DMS153 treated with DMSO at 0.1 percent for 48 hours (cell line): ENCODE results near the gene FAM234B.
A peak's percentile ranks its signal among the peaks of the same experiment; 100 is the strongest.

Experiments
- DNase-seq: peaks from one replicate; lab custom pipeline; 2025; ENCODE audit not compliant: unreplicated experiment; lab: John Stamatoyannopoulos, UW

The FAM234B gene

GRCh38 chr12:13090054-13090453, 45.9 kb downstream of the FAM234B start:
- DNase-seq, result no peak

DNA sequence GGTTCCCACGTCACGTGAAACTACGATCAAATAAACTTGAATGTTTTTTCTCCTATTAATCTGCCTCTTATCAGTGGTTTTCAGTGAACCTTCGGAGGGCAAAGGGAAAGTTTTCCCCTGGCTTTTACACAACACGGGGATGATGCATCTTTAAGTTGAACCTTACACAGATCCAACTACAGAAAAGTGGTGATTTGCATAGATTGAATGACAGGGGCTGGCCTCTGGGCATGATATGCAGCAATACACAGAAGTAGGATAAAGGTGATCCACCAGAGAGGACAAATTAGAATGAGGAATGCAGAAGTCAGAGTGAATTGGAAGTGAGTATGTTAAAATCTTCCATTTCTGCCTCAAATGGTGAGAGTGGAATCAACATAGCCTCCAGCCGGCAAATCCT, 47.7 kb downstream of the FAM234B start:
- DNase-seq, result no peak

GRCh38 chr12:13093191-13093847, 49.1 kb downstream of the FAM234B start:
- no peak for DNase-seq

DNA sequence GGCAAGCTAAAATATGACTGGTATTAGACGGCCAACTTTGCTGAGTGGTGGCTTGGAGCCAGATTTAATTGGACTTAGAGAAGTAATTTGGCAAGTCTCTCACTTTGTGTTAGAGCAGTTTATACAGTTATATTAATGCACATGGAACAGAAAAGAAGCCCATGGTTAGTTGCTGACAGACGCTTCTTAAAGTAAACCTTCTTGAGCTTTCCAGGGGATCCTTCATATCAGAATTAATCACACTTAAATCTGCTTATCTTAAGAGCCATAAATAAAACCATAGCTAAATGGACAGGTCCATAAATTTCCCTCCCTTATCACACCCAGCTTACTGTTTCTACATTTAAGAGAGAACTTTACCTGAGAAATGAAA, 49.7 kb downstream of the FAM234B start:
- no peak for DNase-seq

- no peak for DNase-seq
Observed at GRCh38 chr12:13094367-13094766, 50.2 kb downstream of the FAM234B start.

- no peak for DNase-seq
Observed at GRCh38 chr12:13095266-13095995, 51.2 kb downstream of the FAM234B start.

- DNase-seq, result no peak
Observed at GRCh38 chr12:13097491-13098011, 53.4 kb downstream of the FAM234B start.

GRCh38 chr12:13099066-13099843, 55.1 kb downstream of the FAM234B start:
- no peak for DNase-seq

DNA sequence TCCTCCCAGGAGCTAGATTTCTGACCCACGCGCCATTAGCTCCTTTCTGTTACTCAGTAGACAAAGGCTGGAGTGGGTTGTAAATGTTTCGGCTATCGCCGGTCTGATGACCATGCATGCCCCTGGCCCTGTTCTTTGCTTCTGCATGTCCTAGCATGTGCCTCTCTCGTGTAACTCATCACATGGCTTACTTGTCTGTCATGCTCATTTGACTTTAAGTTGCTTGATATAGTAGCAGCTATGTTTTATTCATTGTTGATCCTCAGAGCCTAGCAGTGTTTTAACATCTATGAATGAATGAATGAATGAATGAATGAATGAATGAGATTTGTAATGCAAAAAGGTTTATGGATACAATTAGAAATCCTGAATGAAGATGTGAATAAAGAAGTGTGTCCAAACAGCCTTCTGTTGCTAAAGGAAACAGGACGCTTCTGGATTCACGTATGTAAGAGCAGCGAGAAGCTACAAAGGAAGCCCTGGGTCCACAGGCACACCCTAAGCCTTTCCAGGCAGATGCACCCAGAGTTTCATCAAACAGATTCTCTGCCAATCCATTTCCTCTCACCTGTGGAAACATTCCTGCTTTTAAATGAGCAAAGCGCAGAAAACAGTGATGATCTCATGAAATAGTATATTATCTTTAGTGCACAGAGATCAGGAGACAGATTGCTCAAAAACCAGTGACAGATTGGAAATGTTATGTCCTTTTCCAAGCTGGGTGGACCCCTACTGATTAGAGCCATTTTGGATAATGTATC, 55.8 kb downstream of the FAM234B start:
- DNase-seq, result no peak

GRCh38 chr12:13100605-13100881, 56.4 kb downstream of the FAM234B start:
- no peak for DNase-seq

GRCh38 chr12:13100882-13101769, 56.9 kb downstream of the FAM234B start:
- peak; percentile 81 for DNase-seq

- DNase-seq, result peak; percentile 40
Observed at GRCh38 chr12:13101821-13102375, 57.7 kb downstream of the FAM234B start.

DNA sequence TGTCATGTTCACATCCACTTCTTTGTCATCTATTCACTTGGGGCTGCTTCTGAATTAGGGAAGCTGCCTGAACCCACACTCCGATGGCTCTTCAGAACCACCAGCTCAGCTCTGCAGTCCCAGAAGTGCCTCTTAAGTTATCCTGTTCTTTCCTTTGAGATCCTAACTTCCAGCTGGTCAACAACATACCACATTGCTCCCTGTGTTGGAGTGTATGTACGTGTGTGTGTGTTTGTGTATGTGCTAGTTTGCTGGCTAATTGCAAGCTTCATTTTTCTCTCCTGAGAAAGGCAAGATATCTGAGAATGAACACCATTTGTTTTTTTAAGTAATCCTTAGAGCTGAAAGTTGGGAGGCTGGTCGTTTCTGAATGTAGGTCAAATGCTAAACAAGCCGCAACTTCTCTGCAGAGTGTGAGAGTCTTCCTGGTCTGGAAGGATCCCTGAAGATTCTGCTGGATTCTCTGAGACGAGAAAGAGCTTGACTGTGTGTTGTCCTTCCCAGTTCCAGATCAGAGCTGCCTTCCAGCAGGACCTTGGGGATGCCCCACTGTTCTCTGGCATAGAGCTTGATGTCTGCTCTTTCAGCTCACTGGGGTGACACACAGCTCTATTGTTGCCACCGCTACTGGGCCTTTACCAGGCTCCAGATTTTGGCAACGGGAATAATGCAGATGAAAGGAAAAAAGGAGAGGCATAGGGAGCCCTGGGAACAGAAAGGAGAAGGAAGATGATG, 58.4 kb downstream of the FAM234B start:
- DNase-seq, result no peak

DNA sequence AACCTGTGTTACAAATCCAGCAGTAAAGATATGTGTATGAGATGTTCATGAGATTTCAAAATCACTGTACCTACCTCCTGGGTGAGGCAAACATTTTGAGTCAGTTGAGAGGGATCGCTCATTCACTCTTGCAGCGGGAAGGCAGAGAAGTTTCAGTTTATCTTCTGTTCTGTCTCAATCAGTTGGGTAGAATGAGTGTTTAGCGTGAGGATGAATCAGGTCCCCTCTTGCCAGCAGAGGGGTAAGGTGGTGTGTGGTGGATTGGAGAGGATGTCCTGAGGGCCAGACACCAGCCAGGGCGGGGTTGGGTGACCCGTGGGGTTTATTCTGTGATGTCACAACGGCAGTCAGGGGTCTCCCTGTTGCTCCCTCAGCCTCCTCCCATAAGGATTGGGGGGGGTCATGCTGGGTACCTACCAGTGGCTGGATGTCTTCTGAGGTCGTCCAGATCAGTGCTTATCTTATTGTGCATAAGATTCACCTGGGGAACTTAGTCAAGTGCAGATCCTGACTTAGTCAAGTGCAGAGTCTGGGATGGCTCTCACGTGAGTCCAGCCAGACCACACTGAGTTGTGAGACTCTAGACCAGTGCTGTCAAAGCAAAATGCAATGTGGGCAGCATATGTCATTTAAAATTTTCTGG, 59.3 kb downstream of the FAM234B start, which contains the start of gene GSG1:
GSG1 (minus strand) TSS at position 277 of the 643 bp plus-strand sequence; CDS start at position 122, 155 bp downstream.
- no peak for DNase-seq

DNA sequence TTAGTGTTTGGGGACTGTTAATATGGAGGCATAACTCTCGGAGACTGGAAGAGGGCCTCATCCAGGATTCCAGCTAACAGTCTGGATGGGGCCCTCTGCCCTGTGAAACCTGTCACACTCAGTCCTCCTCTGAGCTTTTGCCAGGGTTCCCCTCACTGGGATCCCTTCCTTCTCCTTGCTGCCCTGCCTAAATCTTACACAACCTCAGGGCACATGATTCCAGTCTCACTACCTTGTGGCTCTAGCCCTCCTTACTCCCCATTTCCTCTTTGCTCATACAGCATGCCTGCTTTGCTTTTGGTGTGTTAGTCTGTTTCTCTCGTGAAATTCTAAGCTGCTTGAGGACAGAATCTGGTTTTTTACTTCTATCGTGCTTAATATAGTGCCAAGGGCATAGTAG, 60.2 kb downstream of the FAM234B start:
- DNase-seq, result no peak

GRCh38 chr12:13105781-13106180, 61.6 kb downstream of the FAM234B start:
- DNase-seq, result no peak

- no peak for DNase-seq
Observed at GRCh38 chr12:13106666-13107065, 62.5 kb downstream of the FAM234B start.

DNA sequence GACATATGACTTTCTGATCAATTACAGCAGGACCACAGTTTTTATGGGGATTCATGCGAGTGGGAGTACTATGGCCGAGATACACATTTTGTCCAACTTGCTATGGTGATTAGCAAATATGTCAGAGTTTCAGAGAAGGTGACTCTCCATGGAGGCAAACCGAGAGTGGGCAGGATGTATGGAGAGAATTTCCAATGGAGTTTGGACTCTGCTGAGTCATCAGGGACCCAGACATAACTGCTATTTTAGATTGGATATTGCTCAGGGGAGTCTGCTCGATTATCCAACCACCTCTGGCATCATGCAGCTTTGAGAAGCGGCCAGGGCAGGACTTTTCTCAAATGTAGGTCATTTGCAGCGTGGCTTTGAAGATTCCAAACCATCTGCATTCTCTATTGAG, 68.8 kb downstream of the FAM234B start:
- no peak for DNase-seq
